ENCODE data around the gene RAD18. TPM values are rescaled to one million over a fixed set of nuclear protein-coding genes. Genes with fewer than 3 reads are reported as not detected.
A peak's percentile ranks its signal among the peaks of the same experiment; 100 is the strongest.

The RAD18 gene
- total and polyA plus RNA-seq, 9 of the 15 experiments (the other 6 are each of a cell fraction or from before 2014, with no cell fraction given): 19.2 to 49.4 (median 34.4) TPM

- TF ChIP-seq, protein P1, sequence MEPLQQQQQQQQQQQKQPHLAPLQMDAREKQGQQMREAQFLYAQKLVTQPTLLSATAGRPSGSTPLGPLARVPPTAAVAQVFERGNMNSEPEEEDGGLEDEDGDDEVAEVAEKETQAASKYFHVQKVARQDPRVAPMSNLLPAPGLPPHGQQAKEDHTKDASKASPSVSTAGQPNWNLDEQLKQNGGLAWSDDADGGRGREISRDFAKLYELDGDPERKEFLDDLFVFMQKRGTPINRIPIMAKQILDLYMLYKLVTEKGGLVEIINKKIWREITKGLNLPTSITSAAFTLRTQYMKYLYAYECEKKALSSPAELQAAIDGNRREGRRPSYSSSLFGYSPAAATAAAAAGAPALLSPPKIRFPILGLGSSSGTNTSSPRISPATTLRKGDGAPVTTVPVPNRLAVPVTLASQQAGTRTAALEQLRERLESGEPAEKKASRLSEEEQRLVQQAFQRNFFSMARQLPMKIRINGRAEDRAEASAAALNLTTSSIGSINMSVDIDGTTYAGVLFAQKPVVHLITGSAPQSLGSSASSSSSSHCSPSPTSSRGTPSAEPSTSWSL (CRISPR knock-in tag; IDR thresholded peaks at IDR 0.05; ENCODE audit: borderline replicate concordance): no peak
- TF ChIP-seq FOXJ2 (tag; IDR thresholded peaks at IDR 0.05) (no peak), KDM4B (IDR thresholded peaks at IDR 0.05; ENCODE audit: borderline replicate concordance in 2 of 2, low read depth in 1 of 2) (no peak), EGR1 (conservative IDR thresholded peaks at IDR 0.05) (peak; percentile 85), FOXA3 (CRISPR knock-in tag; conservative IDR thresholded peaks at IDR 0.05 in 1 of 2, IDR thresholded peaks at IDR 0.05 in 1 of 2) (0 out of 4 replicates have a peak, but pooled peaks of 1 of the 2 experiments have one; percentile 34), PTBP1 (IDR thresholded peaks at IDR 0.05; ENCODE audit: low read depth, low read length) (no peak), TRIM24 (IDR thresholded peaks at IDR 0.05) (no peak), HMGN3 (IDR thresholded peaks at IDR 0.05; ENCODE audit: borderline replicate concordance, extremely low read depth, insufficient read length, low read depth, low read length) (peak; percentile 48), DNMT1 (IDR thresholded peaks at IDR 0.05) (no peak), SMAD1 (IDR thresholded peaks at IDR 0.05; ENCODE audit: low read depth, low read length, partially characterized antibody) (no peak), TBP (optimal IDR thresholded peaks at IDR 0.05; ENCODE audit: low read depth, low read length) (peak; percentile 60)
- TF ChIP-seq, protein P2, sequence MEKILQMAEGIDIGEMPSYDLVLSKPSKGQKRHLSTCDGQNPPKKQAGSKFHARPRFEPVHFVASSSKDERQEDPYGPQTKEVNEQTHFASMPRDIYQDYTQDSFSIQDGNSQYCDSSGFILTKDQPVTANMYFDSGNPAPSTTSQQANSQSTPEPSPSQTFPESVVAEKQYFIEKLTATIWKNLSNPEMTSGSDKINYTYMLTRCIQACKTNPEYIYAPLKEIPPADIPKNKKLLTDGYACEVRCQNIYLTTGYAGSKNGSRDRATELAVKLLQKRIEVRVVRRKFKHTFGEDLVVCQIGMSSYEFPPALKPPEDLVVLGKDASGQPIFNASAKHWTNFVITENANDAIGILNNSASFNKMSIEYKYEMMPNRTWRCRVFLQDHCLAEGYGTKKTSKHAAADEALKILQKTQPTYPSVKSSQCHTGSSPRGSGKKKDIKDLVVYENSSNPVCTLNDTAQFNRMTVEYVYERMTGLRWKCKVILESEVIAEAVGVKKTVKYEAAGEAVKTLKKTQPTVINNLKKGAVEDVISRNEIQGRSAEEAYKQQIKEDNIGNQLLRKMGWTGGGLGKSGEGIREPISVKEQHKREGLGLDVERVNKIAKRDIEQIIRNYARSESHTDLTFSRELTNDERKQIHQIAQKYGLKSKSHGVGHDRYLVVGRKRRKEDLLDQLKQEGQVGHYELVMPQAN (IDR thresholded peaks at IDR 0.05; ENCODE audit: borderline replicate concordance): peak; percentile 88
- TF ChIP-seq, protein P3, sequence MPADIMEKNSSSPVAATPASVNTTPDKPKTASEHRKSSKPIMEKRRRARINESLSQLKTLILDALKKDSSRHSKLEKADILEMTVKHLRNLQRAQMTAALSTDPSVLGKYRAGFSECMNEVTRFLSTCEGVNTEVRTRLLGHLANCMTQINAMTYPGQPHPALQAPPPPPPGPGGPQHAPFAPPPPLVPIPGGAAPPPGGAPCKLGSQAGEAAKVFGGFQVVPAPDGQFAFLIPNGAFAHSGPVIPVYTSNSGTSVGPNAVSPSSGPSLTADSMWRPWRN (IDR thresholded peaks at IDR 0.05; ENCODE audit: low read depth): no peak
- TF ChIP-seq, protein P4, sequence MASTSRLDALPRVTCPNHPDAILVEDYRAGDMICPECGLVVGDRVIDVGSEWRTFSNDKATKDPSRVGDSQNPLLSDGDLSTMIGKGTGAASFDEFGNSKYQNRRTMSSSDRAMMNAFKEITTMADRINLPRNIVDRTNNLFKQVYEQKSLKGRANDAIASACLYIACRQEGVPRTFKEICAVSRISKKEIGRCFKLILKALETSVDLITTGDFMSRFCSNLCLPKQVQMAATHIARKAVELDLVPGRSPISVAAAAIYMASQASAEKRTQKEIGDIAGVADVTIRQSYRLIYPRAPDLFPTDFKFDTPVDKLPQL (IDR thresholded peaks at IDR 0.05; ENCODE audit: extremely low read depth, insufficient read length): no peak
- TF ChIP-seq, protein P5, sequence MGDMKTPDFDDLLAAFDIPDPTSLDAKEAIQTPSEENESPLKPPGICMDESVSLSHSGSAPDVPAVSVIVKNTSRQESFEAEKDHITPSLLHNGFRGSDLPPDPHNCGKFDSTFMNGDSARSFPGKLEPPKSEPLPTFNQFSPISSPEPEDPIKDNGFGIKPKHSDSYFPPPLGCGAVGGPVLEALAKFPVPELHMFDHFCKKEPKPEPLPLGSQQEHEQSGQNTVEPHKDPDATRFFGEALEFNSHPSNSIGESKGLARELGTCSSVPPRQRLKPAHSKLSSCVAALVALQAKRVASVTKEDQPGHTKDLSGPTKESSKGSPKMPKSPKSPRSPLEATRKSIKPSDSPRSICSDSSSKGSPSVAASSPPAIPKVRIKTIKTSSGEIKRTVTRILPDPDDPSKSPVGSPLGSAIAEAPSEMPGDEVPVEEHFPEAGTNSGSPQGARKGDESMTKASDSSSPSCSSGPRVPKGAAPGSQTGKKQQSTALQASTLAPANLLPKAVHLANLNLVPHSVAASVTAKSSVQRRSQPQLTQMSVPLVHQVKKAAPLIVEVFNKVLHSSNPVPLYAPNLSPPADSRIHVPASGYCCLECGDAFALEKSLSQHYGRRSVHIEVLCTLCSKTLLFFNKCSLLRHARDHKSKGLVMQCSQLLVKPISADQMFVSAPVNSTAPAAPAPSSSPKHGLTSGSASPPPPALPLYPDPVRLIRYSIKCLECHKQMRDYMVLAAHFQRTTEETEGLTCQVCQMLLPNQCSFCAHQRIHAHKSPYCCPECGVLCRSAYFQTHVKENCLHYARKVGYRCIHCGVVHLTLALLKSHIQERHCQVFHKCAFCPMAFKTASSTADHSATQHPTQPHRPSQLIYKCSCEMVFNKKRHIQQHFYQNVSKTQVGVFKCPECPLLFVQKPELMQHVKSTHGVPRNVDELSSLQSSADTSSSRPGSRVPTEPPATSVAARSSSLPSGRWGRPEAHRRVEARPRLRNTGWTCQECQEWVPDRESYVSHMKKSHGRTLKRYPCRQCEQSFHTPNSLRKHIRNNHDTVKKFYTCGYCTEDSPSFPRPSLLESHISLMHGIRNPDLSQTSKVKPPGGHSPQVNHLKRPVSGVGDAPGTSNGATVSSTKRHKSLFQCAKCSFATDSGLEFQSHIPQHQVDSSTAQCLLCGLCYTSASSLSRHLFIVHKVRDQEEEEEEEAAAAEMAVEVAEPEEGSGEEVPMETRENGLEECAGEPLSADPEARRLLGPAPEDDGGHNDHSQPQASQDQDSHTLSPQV (IDR thresholded peaks at IDR 0.05): no peak; the same call in 1 of the 2 replicates
Observed at GRCh38 chr3:8963137-8963853, at the start of gene RAD18 (continued).
